ENCODE data around the gene MEI4. TPM values are rescaled to one million over a fixed set of nuclear protein-coding genes. Genes with fewer than 3 reads are reported as not detected.

Gene MEI4
- total and polyA plus RNA-seq, 2 of the 8 experiments (the other 6 are each of a cell fraction or from before 2014, with no cell fraction given): 0.05 to 0.24 TPM

GRCh38 chr6:77876300-77876699 lies 223.5 kb downstream of the MEI4 start (continued):
- no peak for TF ChIP-seq CHD7 (IDR thresholded peaks at IDR 0.05; ENCODE audit: insufficient replicate concordance, low read length)
- no peak for TF ChIP-seq ATF2 (IDR thresholded peaks at IDR 0.05; ENCODE audit: low read length)
- no peak for TF ChIP-seq CBX5 (IDR thresholded peaks at IDR 0.05; ENCODE audit: low read depth, low read length)
- TF ChIP-seq SP1 (IDR thresholded peaks at IDR 0.05; ENCODE audit: low read depth, low read length): no peak
- TF ChIP-seq EGR1 (IDR thresholded peaks at IDR 0.05; ENCODE audit: borderline replicate concordance, low read depth, low read length): no peak

Measured in H1 (cell line).